Smooth muscle cell (in vitro differentiated cells): ENCODE data around the gene ABHD5. TPM values are rescaled to one million over a fixed set of nuclear protein-coding genes. Genes with fewer than 3 reads are reported as not detected.

Experiments used
- DNase-seq: peaks from one replicate; lab custom pipeline; 2025; ENCODE audit not compliant: unreplicated experiment; lab: John Stamatoyannopoulos, UW
- H2AFZ ChIP-seq: fragments of 200-600 bp; sonication (generic); 2 replicates; pipeline ENCODE4 v1.6.0; 2016; ENCODE audit warnings: antibody characterized with exemption, low read depth, mild to moderate bottlenecking
- H3F3A ChIP-seq: fragments of 200-600 bp; sonication (generic); 2 replicates; pipeline ENCODE4 v1.6.0; 2017; ENCODE audit warnings: antibody characterized with exemption, low read depth
- H3K27ac ChIP-seq: fragments of 200-600 bp; sonication (generic); 2 replicates; pipeline ENCODE4 v1.5.1; 2016; ENCODE audit warnings: low read depth, mild to moderate bottlenecking
- H3K27me3 ChIP-seq: fragments of 200-600 bp; sonication (generic); 2 replicates; pipeline ENCODE4 v1.6.1; 2016; ENCODE audit warnings: low read depth, mild to moderate bottlenecking
- H3K36me3 ChIP-seq: fragments of 200-600 bp; sonication (generic); 2 replicates; pipeline ENCODE4 v1.5.1; 2016; ENCODE audit warnings: low read depth
- H3K4me1 ChIP-seq: fragments of 200-600 bp; sonication (generic); 2 replicates; pipeline ENCODE4 v1.5.1; 2016; ENCODE audit warnings: low read depth
- H3K4me2 ChIP-seq: fragments of 200-600 bp; sonication (generic); 2 replicates; pipeline ENCODE4 v1.6.0; 2016; ENCODE audit warnings: mild to moderate bottlenecking
- H3K4me3 ChIP-seq: fragments of 200-600 bp; sonication (generic); 2 replicates; pipeline ENCODE4 v1.5.1; 2016; ENCODE audit warnings: mild to moderate bottlenecking
- H3K79me2 ChIP-seq: fragments of 200-600 bp; sonication (generic); 2 replicates; pipeline ENCODE4 v1.6.0; 2016; ENCODE audit warnings: low read depth, mild to moderate bottlenecking
- H3K9ac ChIP-seq: fragments of 200-600 bp; sonication (generic); 2 replicates; pipeline ENCODE4 v1.6.0; 2016; ENCODE audit warnings: low read depth
- H3K9me3 ChIP-seq: fragments of 200-600 bp; sonication (generic); replicated peaks from 2 replicates; pipeline ENCODE4 v1.5.1; 2016; ENCODE audit warnings: low read depth
- H4K20me1 ChIP-seq: fragments of 200-600 bp; sonication (generic); 2 replicates; pipeline ENCODE4 v1.6.0; 2016; ENCODE audit warnings: low read depth
- WGBS: methylation state at CpG from one replicate; pipeline ENCODE4 v1.1.7; 2016; ENCODE audit warnings: low lambda C conversion rate; 5-methylcytosine and 5-hydroxymethylcytosine counted together
- polyA plus RNA-seq: library from polyadenylated mRNA; unstranded; fragments of >200 nt; fragmentation: Nextera tagmentation; extraction: Ambion mirVana; gene quantifications from 2 replicates; pipeline ENCODE4 v1.2.1, GENCODE V29; 2016
- total RNA-seq: library from RNA; depleted of rRNA; stranded (reverse); fragments of >200 nt; gene quantifications from 2 replicates; pipeline ENCODE4 v1.2.3, GENCODE V29; 2014
- TF ChIP-seq, protein P1 (sequence below): fragments of 200-600 bp; sonication (generic); IDR thresholded peaks from 2 replicates; pipeline ENCODE4 v1.5.1; 2017; ENCODE audit warnings: borderline replicate concordance, mild to moderate bottlenecking, antibody characterized with exemption; ENCODE audit not compliant: insufficient read depth, poor library complexity, severe bottlenecking

Gene ABHD5
- total and polyA plus RNA-seq, 2 experiments from 2014 or later = 8.6 to 9.3 TPM

DNA sequence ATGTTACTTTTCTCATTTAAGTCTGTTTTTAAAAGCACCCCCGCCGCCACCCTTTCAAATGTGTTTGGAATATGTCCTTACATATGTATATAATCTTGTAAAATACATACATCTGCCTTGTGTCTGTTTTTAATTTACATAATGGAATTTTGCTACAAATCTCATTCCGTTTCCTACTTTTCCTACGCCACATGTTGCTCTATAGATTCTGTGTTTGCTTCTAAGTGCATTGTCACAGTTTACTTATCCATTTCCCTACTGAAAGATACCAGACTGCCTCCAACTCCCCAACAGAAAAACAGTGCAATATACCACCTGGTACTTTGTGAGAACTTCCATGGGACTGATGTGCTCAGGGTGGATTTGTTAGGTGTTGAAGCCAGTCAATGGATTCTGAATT is 70.2 kb downstream of the ABHD5 start:
- Histone ChIP-seq H4K20me1 (no peaks in the 10 kb centered on the region), H3K4me2 (no peak overlapping the region), H3K27ac (no peak overlapping the region), H3K4me3 (no peak overlapping the region), H3K9ac (no peak overlapping the region), H2AFZ (no peak overlapping the region), H3K4me1 (no peaks in the 10 kb centered on the region), H3K27me3 (no peaks in the 10 kb centered on the region), H3K79me2 (no peaks in the 10 kb centered on the region), H3F3A (no peaks in the 10 kb centered on the region), H3K9me3 (no peaks in the 10 kb centered on the region), H3K36me3 (no peaks in the 10 kb centered on the region)
- TF ChIP-seq, protein P1, sequence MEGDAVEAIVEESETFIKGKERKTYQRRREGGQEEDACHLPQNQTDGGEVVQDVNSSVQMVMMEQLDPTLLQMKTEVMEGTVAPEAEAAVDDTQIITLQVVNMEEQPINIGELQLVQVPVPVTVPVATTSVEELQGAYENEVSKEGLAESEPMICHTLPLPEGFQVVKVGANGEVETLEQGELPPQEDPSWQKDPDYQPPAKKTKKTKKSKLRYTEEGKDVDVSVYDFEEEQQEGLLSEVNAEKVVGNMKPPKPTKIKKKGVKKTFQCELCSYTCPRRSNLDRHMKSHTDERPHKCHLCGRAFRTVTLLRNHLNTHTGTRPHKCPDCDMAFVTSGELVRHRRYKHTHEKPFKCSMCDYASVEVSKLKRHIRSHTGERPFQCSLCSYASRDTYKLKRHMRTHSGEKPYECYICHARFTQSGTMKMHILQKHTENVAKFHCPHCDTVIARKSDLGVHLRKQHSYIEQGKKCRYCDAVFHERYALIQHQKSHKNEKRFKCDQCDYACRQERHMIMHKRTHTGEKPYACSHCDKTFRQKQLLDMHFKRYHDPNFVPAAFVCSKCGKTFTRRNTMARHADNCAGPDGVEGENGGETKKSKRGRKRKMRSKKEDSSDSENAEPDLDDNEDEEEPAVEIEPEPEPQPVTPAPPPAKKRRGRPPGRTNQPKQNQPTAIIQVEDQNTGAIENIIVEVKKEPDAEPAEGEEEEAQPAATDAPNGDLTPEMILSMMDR = no peak
- 87% methylated on average over 4 of the region's 4 CpGs for WGBS
- DNase-seq = no peak

DNA sequence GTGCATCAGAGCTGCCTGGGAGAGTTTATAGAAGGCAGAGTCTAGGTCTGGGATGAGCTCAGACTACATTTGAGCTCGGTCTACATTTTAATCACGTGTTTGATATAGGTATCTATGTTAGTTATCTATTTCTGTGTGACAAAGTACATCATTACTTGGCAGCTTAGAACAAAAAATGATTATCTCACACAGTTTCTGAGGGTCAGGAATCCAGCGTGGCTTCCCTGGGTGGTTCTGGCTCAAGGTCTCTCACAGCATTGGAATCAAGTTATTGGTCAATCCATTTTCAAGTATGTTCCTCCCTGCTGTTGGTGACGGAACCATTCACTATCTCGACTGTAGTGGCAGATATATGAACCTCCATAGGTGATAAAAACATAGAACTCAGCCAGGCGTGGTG is 71.7 kb downstream of the ABHD5 start:
- no peak for DNase-seq
- Histone ChIP-seq H3F3A (no peaks in the 10 kb centered on the region), H3K4me1 (no peaks in the 10 kb centered on the region), H3K27me3 (no peaks in the 10 kb centered on the region), H2AFZ (no peak overlapping the region), H3K79me2 (no peaks in the 10 kb centered on the region), H3K9me3 (no peaks in the 10 kb centered on the region), H4K20me1 (no peaks in the 10 kb centered on the region), H3K4me3 (no peak overlapping the region), H3K9ac (no peak overlapping the region), H3K27ac (no peak overlapping the region), H3K36me3 (no peaks in the 10 kb centered on the region), H3K4me2 (no peak overlapping the region)
- TF ChIP-seq, protein P1 = no peak
- WGBS = 90% methylated on average over 6 of the region's 6 CpGs

DNA sequence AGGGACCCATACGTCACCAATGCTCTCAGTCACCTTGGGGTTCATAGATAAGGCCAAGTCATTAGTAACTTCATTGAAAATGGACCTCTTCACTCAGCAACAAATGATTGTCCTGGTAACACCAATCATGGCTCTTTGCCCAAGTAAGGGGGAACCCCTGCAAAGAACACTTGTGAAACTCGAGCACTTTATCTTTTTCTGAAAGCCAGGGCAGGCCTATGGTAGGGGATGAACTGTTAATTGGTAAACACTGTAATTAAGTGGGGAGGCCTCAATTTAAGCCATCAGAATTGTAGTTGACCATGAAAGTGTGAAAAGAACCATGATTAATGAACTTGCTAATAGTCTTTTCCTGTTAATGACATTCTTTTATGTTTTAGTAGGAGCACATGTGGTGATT is 73.3 kb downstream of the ABHD5 start:
- H3K4me1 ChIP-seq = peaks cover 1% of the 10 kb centered on the region
- no peaks in the 10 kb centered on the region for H3F3A ChIP-seq
- no peaks in the 10 kb centered on the region for H3K36me3 ChIP-seq
- no peak overlapping the region for H3K4me3 ChIP-seq
- no peak overlapping the region for H3K4me2 ChIP-seq
- no peaks in the 10 kb centered on the region for H3K79me2 ChIP-seq
- no peak overlapping the region for H3K27ac ChIP-seq
- no peak for DNase-seq
- H3K9ac ChIP-seq = no peak overlapping the region
- no peaks in the 10 kb centered on the region for H3K9me3 ChIP-seq
- TF ChIP-seq, protein P1 = no peak
- no peaks in the 10 kb centered on the region for H4K20me1 ChIP-seq
- WGBS = 72% methylated on average over 2 of the region's 2 CpGs
- no peak overlapping the region for H2AFZ ChIP-seq
- no peaks in the 10 kb centered on the region for H3K27me3 ChIP-seq

DNA sequence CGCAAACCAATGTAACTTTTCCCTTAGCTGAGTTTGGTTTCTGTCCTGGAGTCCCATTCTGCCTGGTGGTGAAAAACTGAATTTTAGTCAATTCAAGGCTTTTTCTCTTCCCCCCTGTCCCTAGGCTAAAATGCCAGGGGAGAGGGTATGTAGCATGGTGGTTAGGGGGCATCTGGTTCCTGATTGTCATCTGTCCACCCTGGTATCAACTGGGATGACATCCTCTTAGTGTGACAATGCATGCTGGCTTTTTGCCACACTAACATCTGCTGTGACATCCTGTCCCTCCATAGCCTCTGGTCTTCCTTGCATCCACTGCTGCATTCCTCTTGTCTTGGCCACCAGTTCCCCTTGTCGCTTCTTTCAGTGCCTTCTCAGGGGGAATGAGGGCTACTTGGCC is 73.7 kb downstream of the ABHD5 start:
- Histone ChIP-seq H3K27ac (no peak overlapping the region), H3K4me2 (no peak overlapping the region), H2AFZ (no peak overlapping the region), H3K9ac (no peak overlapping the region), H3K9me3 (no peaks in the 10 kb centered on the region), H4K20me1 (no peaks in the 10 kb centered on the region), H3F3A (no peaks in the 10 kb centered on the region), H3K4me3 (no peak overlapping the region), H3K36me3 (no peaks in the 10 kb centered on the region), H3K79me2 (no peaks in the 10 kb centered on the region), H3K4me1 (peaks cover 3% of the 10 kb centered on the region), H3K27me3 (no peaks in the 10 kb centered on the region)
- TF ChIP-seq, protein P1 = no peak
- 86% methylated on average over 2 of the region's 2 CpGs for WGBS
- DNase-seq = no peak
